ENCODE results near the gene PTPRT.

PTPRT gene

GRCh38 chr20:43198607-43199006 lies 8.9 kb upstream of the PTPRT start:
- TF ChIP-seq TCF12 (IDR thresholded peaks at IDR 0.05; ENCODE audit: low read depth) (no peak), ZBTB7A (IDR thresholded peaks at IDR 0.05; ENCODE audit: low read depth) (no peak), YY1 (IDR thresholded peaks at IDR 0.05; ENCODE audit: low read depth) (no peak), TAF1 (IDR thresholded peaks at IDR 0.05; ENCODE audit: low read depth) (no peak), EGR1 (IDR thresholded peaks at IDR 0.05) (no peak), CREB1 (IDR thresholded peaks at IDR 0.05; ENCODE audit: low read depth) (no peak)

- TF ChIP-seq FOXM1 (IDR thresholded peaks at IDR 0.05; ENCODE audit: borderline replicate concordance, low read depth) (no peak), CREB1 (IDR thresholded peaks at IDR 0.05; ENCODE audit: low read depth) (no peak), EP300 (IDR thresholded peaks at IDR 0.05; ENCODE audit: borderline replicate concordance) (no peak), YY1 (IDR thresholded peaks at IDR 0.05; ENCODE audit: low read depth) (no peak), TEAD4 (IDR thresholded peaks at IDR 0.05) (no peak)
These were observed 6.5 kb upstream of the PTPRT start for GRCh38 chr20:43196243-43196642.

- TF ChIP-seq USF1 (IDR thresholded peaks at IDR 0.05), result no peak
- no peak for TF ChIP-seq EP300 (IDR thresholded peaks at IDR 0.05; ENCODE audit: borderline replicate concordance)
- TF ChIP-seq CEBPB (IDR thresholded peaks at IDR 0.05), result no peak
- no peak for TF ChIP-seq REST (IDR thresholded peaks at IDR 0.05; ENCODE audit: low read depth)
- no peak for TF ChIP-seq TAF1 (IDR thresholded peaks at IDR 0.05; ENCODE audit: low read depth)
- TF ChIP-seq EGR1 (IDR thresholded peaks at IDR 0.05), result no peak
- TF ChIP-seq MAX (IDR thresholded peaks at IDR 0.05), result no peak
- TF ChIP-seq YY1 (IDR thresholded peaks at IDR 0.05; ENCODE audit: low read depth), result no peak
- TF ChIP-seq ZBTB7A (IDR thresholded peaks at IDR 0.05; ENCODE audit: low read depth), result no peak
- TF ChIP-seq TEAD4 (IDR thresholded peaks at IDR 0.05), result no peak
- TF ChIP-seq FOXM1 (IDR thresholded peaks at IDR 0.05; ENCODE audit: borderline replicate concordance, low read depth), result no peak
- TF ChIP-seq NFIC (IDR thresholded peaks at IDR 0.05), result no peak
- TF ChIP-seq TCF12 (IDR thresholded peaks at IDR 0.05; ENCODE audit: low read depth), result no peak
These were observed 4.4 kb upstream of the PTPRT start for GRCh38 chr20:43194137-43194536.

- no peak for TF ChIP-seq TAF1 (IDR thresholded peaks at IDR 0.05; ENCODE audit: low read depth)
- TF ChIP-seq TEAD4 (IDR thresholded peaks at IDR 0.05), result no peak
- TF ChIP-seq CEBPB (IDR thresholded peaks at IDR 0.05), result no peak
- no peak for TF ChIP-seq FOXM1 (IDR thresholded peaks at IDR 0.05; ENCODE audit: borderline replicate concordance, low read depth)
- TF ChIP-seq USF1 (IDR thresholded peaks at IDR 0.05), result no peak
- no peak for TF ChIP-seq EP300 (IDR thresholded peaks at IDR 0.05; ENCODE audit: borderline replicate concordance)
These were observed 3.7 kb upstream of the PTPRT start for GRCh38 chr20:43193443-43193842.

- TF ChIP-seq REST (IDR thresholded peaks at IDR 0.05; ENCODE audit: low read depth) (no peak), EGR1 (IDR thresholded peaks at IDR 0.05) (no peak), YY1 (IDR thresholded peaks at IDR 0.05; ENCODE audit: low read depth) (no peak), CREB1 (IDR thresholded peaks at IDR 0.05; ENCODE audit: low read depth) (no peak), EP300 (IDR thresholded peaks at IDR 0.05; ENCODE audit: borderline replicate concordance) (no peak), TEAD4 (IDR thresholded peaks at IDR 0.05) (no peak), ZBTB7A (IDR thresholded peaks at IDR 0.05; ENCODE audit: low read depth) (no peak), RAD21 (IDR thresholded peaks at IDR 0.05; ENCODE audit: low read depth) (peak; percentile 23; the same call in 1 of the 2 replicates), USF1 (IDR thresholded peaks at IDR 0.05) (no peak)
These were observed 2.5 kb upstream of the PTPRT start for GRCh38 chr20:43191946-43192863.

- TF ChIP-seq YY1 (IDR thresholded peaks at IDR 0.05; ENCODE audit: low read depth) (no peak), RAD21 (IDR thresholded peaks at IDR 0.05; ENCODE audit: low read depth) (no peak), MAX (IDR thresholded peaks at IDR 0.05) (no peak), TCF12 (IDR thresholded peaks at IDR 0.05; ENCODE audit: low read depth) (no peak), FOXM1 (IDR thresholded peaks at IDR 0.05; ENCODE audit: borderline replicate concordance, low read depth) (no peak), TEAD4 (IDR thresholded peaks at IDR 0.05) (no peak), CEBPB (IDR thresholded peaks at IDR 0.05) (no peak), CREB1 (IDR thresholded peaks at IDR 0.05; ENCODE audit: low read depth) (no peak), EP300 (IDR thresholded peaks at IDR 0.05; ENCODE audit: borderline replicate concordance) (no peak), TAF1 (IDR thresholded peaks at IDR 0.05; ENCODE audit: low read depth) (no peak), NFIC (IDR thresholded peaks at IDR 0.05) (no peak), REST (IDR thresholded peaks at IDR 0.05; ENCODE audit: low read depth) (no peak), EGR1 (IDR thresholded peaks at IDR 0.05) (no peak), ZBTB7A (IDR thresholded peaks at IDR 0.05; ENCODE audit: low read depth) (no peak)
These were observed 1.4 kb upstream of the PTPRT start for GRCh38 chr20:43191143-43191542.

All from Ishikawa (cell line).